ENCODE results near the gene WDR20.

Gene WDR20

DNA sequence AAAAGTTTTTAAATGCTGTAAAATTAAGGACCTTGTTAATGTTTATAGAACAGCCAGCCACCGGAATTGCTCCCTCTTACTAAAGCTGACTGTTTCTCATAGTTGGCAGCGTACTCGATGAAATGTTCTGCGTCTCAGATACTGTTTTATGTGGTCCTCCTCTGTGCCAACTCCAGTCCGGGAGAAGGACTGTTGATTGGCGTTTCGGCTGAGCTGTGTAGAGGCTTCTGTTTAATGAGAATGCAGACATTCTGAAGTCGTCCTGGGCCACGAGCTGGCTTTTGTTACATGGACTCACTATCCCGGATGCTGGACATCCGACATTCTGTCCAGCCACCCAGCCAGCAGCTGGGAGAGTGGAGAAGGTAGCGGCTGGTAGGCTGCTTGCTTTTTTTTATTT, 75.4 kb downstream of the WDR20 start:
- no peak overlapping the region for H3K27ac ChIP-seq (ENCODE audit: low read depth, low read length)
- H3K27me3 ChIP-seq (ENCODE audit: low read length) = no peaks in the 10 kb centered on the region
- H2AFZ ChIP-seq (ENCODE audit: low read depth, low read length, severe bottlenecking) = no peak overlapping the region
- no peak overlapping the region for H3K9ac ChIP-seq (ENCODE audit: low read length)
- TF ChIP-seq, protein P1, sequence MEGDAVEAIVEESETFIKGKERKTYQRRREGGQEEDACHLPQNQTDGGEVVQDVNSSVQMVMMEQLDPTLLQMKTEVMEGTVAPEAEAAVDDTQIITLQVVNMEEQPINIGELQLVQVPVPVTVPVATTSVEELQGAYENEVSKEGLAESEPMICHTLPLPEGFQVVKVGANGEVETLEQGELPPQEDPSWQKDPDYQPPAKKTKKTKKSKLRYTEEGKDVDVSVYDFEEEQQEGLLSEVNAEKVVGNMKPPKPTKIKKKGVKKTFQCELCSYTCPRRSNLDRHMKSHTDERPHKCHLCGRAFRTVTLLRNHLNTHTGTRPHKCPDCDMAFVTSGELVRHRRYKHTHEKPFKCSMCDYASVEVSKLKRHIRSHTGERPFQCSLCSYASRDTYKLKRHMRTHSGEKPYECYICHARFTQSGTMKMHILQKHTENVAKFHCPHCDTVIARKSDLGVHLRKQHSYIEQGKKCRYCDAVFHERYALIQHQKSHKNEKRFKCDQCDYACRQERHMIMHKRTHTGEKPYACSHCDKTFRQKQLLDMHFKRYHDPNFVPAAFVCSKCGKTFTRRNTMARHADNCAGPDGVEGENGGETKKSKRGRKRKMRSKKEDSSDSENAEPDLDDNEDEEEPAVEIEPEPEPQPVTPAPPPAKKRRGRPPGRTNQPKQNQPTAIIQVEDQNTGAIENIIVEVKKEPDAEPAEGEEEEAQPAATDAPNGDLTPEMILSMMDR (IDR thresholded peaks at IDR 0.05; ENCODE audit: insufficient read depth, low read length, poor library complexity, severe bottlenecking) = no peak
- TF ChIP-seq EZH2phosphoT487 (conservative IDR thresholded peaks at IDR 0.05; ENCODE audit: low read length) = no peak
- no peaks in the 10 kb centered on the region for H3K9me2 ChIP-seq (replicated peaks; ENCODE audit: insufficient read depth, low read length)
- no peaks in the 10 kb centered on the region for H4K20me1 ChIP-seq (ENCODE audit: low read depth, low read length)
- H3K36me3 ChIP-seq (ENCODE audit: low read length) = no peaks in the 10 kb centered on the region
- 0 out of 2 replicates have a peak, but pooled peaks cover under 1% of the 10 kb centered on the region for H3F3A ChIP-seq (ENCODE audit: insufficient read depth)
- H3K9me3 ChIP-seq (ENCODE audit: insufficient read depth, low read length) = no peaks in the 10 kb centered on the region
- H3K79me2 ChIP-seq (ENCODE audit: insufficient read depth, low read length) = no peaks in the 10 kb centered on the region
- H3K4me3 ChIP-seq (ENCODE audit: insufficient read depth, low read length, poor library complexity, severe bottlenecking) = no peak overlapping the region
- H3K4me2 ChIP-seq (ENCODE audit: low read depth, low read length, poor library complexity, severe bottlenecking) = no peak overlapping the region

DNA sequence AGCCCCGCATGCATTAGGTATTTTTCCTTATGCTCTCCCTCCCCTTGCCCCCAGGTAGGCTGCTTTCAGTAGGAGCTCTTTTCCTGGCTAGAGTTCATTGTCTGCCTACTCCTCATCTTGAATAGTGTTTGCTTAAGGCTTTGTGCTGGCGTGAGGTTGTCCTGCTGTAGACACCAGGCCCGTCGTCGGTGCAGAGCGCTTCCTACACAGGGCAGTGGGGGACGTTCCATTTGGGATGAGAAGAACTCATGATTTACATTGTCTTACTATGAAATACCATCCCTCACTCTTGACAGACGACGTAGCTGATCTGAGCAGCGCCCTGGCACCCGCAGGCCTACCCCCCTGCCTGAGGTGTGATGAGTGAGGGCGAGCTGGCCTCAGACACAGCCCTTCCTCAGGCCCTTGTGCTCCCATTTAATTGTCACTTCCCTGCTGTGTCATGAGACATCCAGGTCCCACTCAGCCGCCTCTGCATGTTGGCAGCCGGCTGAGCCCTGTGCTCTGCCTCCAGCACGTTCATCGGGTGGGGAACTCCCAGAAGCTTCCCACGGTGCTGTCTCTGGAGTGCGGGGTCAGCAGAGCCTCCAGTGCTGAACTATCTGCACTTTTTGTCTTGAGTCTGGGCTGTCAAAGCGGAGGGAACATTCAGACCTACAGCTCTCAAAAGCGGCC, 76.0 kb downstream of the WDR20 start:
- no peaks in the 10 kb centered on the region for H4K20me1 ChIP-seq (ENCODE audit: low read depth, low read length)
- H3F3A ChIP-seq (ENCODE audit: insufficient read depth) = 0 out of 2 replicates have a peak, but pooled peaks cover 3% of the 10 kb centered on the region
- H3K9me2 ChIP-seq (replicated peaks; ENCODE audit: insufficient read depth, low read length) = no peaks in the 10 kb centered on the region
- no peak overlapping the region for H3K9ac ChIP-seq (ENCODE audit: low read length)
- TF ChIP-seq EZH2phosphoT487 (conservative IDR thresholded peaks at IDR 0.05; ENCODE audit: low read length) = no peak
- TF ChIP-seq, protein P1 (IDR thresholded peaks at IDR 0.05; ENCODE audit: insufficient read depth, low read length, poor library complexity, severe bottlenecking) = no peak
- H3K4me3 ChIP-seq (ENCODE audit: insufficient read depth, low read length, poor library complexity, severe bottlenecking) = no peak overlapping the region
- H3K4me2 ChIP-seq (ENCODE audit: low read depth, low read length, poor library complexity, severe bottlenecking) = no peak overlapping the region
- H3K36me3 ChIP-seq (ENCODE audit: low read length) = no peaks in the 10 kb centered on the region
- H3K27ac ChIP-seq (ENCODE audit: low read depth, low read length) = no peak overlapping the region
- H3K79me2 ChIP-seq (ENCODE audit: insufficient read depth, low read length) = no peaks in the 10 kb centered on the region
- no peaks in the 10 kb centered on the region for H3K9me3 ChIP-seq (ENCODE audit: insufficient read depth, low read length)
- no peak overlapping the region for H2AFZ ChIP-seq (ENCODE audit: low read depth, low read length, severe bottlenecking)
- no peaks in the 10 kb centered on the region for H3K27me3 ChIP-seq (ENCODE audit: low read length)

DNA sequence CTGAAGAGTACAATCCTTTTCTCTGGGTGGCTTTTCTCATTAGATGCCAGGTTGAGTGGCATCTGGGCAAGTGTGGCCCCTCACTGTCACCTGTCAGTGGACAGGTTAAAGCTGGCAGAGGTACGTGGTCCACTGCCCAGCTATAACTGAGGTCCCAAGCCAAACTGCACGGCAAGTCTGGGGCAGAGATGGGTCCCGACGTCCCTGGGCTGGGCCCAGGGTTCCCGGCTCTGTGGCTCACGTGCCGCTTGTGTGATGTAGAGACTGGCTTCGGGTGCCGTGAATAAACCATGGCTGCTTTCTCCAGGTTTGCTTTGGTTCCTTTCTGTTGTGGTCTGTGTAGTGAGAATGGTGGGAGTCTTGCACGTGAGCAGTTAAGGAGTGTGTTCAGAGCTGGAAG, 77.7 kb downstream of the WDR20 start:
- Histone ChIP-seq H3K4me2 (ENCODE audit: low read depth, low read length, poor library complexity, severe bottlenecking) (no peak overlapping the region), H3K27ac (ENCODE audit: low read depth, low read length) (no peak overlapping the region), H2AFZ (ENCODE audit: low read depth, low read length, severe bottlenecking) (no peak overlapping the region), H4K20me1 (ENCODE audit: low read depth, low read length) (no peaks in the 10 kb centered on the region), H3K27me3 (ENCODE audit: low read length) (no peaks in the 10 kb centered on the region), H3K9ac (ENCODE audit: low read length) (no peak overlapping the region), H3K79me2 (ENCODE audit: insufficient read depth, low read length) (no peaks in the 10 kb centered on the region), H3K9me3 (ENCODE audit: insufficient read depth, low read length) (no peaks in the 10 kb centered on the region), H3K4me3 (ENCODE audit: insufficient read depth, low read length, poor library complexity, severe bottlenecking) (no peak overlapping the region), H3F3A (ENCODE audit: insufficient read depth) (0 out of 2 replicates have a peak, but pooled peaks cover 3% of the 10 kb centered on the region), H3K9me2 (replicated peaks; ENCODE audit: insufficient read depth, low read length) (no peaks in the 10 kb centered on the region), H3K36me3 (ENCODE audit: low read length) (no peaks in the 10 kb centered on the region)
- TF ChIP-seq, protein P1 (IDR thresholded peaks at IDR 0.05; ENCODE audit: insufficient read depth, low read length, poor library complexity, severe bottlenecking) = no peak
- TF ChIP-seq EZH2phosphoT487 (conservative IDR thresholded peaks at IDR 0.05; ENCODE audit: low read length) = no peak
